CD4-positive, alpha-beta T cell treated with Interleukin-1 beta for 1 hour (primary cell): Measurements from ENCODE around the gene CACNB4.
"Not testable (repeated sequence)": the region's sequence is repeated elsewhere in the genome, so short reads cannot be mapped to it uniquely, and the experiment has no call there.

Experiments
- DNase-seq, 2 donors: peaks; one replicate each; pipeline ENCODE4 v3.0.0-alpha.2; 2020 to 2022

Gene CACNB4

DNA sequence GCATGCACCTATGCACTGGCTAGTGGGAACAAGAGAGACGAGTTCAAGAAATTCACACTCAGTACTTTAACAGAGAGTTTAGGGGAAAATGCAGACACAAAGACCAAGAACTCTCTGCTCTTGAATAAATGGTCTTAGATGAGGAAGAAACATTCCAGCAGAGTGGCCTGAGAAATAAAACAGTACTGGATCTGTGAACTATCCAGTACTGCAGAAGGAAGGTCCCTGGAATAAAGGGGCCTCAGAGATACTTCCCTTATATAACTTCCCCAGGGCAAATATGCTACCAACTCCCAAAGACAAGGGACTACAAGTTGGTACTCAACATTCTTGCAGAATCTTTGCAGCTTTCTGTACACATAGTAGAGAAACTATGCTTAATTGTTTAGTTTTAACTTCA is 199.7 kb downstream of the CACNB4 start:
- no peak for DNase-seq

DNA sequence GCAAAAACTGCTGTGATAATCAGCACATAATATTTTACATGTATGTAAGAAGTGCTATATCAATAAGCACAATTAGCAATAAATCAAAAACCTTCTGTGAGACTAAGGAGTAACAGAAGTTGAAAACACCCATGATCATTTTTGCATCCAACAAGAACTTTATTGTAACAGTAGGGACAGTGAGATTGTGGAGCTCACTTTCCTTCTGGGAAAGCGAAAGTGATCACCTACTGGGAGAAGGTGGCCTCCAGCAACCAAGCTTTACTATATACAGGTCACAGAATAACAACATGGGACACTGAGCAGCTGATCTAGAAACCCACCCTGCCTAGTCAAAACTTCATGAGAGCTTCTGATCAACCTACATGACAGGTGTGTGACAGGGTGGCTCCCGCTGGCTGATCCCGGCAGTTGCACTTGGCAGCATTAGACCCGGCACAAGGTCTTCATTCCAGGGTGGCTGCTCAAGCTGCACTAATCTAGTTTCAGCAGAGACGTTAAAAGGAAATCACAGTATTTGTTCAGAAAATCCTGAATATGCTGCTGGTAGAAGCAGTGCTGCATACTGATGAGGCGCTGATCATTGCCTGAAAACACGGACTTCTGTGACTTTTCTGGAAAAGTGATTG is 207.2 kb downstream of the CACNB4 start:
- no peak for DNase-seq

DNA sequence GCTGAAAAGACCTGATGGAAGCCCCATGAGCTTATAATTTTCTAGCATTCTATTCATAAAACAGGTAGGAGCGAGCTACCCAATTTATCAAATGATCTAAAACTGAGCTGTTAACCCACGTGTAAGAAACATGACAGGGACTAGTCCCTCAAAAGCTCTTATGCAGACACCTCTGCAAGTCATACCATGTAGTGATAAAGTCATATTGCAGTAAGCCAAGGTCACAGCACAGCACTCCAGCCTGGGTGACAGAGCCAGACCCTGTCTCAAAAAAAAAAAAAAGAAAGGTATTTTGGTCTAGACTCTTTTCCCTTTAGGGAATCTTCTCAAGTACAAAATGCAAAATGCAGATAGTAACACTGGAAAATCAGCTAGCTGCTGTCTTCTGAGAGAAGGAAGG is 211.7 kb downstream of the CACNB4 start:
- DNase-seq, result no peak

DNA sequence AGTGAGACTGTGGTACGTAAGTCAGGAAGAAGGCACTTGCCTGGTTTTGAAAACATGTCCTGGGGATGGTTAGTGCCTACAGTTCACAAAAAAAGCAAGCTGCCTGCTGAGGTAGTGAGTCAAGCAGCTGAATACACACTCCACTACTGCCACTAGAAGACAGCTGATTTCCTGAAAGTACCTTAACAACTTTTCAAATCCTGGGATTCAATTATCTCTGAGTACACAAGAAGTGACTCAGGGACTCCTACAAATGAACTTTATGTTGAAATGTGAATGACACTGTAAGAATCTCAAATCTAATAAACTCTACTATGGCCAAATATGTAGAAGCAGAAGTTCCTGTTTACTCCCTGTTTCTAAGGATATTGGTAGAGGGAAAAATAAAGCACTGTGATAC is 212.6 kb downstream of the CACNB4 start:
- no peak for DNase-seq

DNA sequence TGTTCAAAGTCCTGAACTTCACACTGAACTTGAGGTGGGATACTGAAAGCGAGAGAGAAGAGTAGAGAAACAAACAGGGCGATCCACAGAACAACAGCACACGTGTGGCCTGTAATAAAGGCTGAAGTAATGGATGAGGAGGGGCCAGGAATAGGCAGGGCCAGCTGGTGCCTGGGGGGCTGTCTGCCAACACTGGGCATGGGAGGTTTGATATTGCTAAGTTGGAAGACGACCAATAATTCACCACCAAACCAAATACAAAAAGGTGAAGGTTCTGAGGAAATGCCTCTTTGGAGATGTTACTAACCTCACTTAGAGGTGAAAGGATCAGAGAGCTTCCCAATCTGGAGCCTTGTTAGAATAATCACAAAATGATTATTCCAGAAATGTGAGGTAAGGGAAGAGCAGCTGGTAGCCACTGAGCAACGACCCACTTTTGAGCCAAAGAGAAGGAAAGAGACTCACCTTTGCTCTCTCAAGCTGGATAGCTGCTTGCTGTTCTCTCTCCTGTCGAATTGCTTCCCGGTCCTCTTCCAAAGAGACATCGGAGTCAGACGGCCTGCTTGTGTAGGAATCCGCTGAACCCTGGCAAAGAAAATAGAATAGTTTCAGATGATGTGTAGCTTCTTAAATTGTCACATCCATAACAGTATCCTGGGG is 215.9 kb downstream of the CACNB4 start:
- no peak for DNase-seq

DNA sequence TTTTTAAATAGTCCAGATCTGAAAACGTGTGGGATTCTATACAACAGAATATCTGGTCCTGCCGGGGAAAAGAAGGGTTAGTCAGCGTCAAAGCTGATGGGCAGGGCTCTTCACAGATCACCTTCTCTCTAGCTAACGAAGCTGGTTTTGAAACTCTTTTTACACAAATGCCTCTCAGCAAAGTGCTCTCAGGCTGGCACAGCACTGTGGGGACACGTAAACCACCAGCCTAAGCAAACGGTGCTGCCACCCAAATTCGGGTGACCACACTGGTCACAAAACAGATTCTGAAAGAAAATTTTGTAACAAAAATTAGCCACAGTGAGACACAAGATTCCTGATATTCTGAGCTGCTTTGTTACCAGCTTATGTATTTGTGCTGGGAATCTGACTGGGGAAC is 217.5 kb downstream of the CACNB4 start:
- DNase-seq, result no peak

DNA sequence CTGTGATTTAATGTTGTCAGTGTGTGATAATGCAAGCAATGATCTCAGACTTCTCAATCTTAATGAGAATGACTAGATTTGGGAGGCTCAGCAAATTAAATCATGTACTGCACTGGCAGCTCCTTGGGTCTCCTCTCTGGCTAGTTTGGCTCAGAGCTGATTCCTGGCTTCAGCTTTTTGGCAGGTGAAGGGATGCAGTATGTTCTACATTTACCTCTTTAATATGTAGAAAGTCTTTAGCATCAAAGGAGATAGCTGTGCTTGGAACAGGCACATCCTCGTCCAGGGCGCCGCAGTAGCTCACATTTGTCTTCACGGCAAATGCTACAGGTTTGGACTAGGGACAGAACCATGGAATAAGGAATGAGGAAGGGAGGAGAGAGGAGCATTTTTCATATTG is 218.3 kb downstream of the CACNB4 start:
- DNase-seq, result no peak

DNA sequence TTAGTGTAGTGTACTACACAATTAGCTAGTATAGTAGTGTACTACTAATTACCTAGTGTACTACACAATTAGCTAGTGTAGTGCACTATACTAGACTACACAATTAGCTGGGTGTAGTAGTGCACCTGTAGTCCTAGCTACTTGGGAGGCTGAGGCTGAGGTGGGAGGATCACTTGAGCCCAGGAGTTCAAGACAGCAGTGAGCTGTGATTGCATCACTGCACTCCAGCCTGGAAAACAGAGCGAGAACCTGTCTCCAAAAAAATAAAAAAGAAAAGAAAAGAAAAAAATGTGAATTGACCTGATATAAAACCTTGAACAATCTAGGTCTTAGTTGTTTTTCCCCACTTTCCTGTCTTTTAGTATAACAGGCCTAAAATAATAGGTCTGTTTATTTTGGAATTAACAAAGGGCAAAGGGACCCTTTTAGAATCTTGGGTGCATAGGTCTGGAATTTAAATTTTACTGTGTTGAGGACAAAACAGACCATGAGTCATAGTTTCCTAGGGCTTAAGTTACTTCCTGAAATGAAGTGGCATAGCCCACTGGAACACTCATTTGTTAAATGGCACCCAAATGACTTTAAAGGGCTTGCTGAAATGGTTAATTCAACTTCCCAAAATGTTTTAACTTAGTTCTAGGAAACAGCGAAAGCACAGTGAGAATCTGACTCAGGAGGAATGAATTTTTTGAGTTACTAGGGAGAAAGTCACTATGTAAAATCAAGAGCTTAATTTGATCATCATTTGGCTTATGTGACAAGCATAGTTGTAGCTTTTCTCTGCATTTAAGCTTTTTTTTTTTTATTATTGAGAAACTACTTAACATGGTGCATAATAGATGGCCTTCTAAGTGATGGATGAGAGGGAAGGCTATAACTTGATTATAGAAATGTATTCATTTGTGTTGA is 219.9 kb downstream of the CACNB4 start:
- no peak for DNase-seq

DNA sequence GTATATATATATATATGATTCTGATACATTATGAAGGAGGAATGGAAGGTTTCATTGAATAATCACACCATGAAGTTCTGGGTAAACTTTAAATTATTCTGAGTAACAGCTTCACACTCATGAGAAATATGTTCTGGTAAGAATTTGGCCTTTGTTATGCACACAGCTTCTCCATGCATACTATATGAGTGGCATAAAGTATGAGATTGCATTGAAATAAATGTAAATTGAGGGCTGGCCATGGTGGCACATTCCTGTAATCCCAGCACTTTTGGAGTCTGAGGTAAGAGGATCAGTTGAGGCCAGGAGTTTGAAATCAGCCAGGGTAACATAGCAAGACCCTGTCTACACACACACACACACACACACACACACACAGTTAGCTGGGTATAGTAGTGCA is 220.6 kb downstream of the CACNB4 start:
- no peak for DNase-seq

DNA sequence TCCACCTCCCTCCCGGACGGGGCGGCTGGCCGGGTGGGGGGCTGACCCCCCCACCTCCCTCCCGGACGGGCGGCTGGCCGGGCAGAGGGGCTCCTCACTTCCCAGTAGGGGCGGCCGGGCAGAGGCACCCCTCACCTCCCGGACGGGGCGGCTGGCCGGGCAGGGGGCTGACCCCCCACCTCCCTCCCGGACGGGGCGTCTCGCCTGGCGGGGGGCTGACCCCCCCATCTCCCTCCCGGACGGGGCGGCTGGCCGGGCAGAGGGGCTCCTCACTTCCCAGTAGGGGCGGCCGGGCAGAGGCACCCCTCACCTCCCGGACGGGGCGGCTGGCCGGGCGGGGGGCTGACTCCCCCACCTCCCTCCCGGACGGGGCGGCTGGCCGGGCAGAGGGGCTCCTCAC is 223.2 kb downstream of the CACNB4 start:
- DNase-seq, result not testable (repeated sequence)

DNA sequence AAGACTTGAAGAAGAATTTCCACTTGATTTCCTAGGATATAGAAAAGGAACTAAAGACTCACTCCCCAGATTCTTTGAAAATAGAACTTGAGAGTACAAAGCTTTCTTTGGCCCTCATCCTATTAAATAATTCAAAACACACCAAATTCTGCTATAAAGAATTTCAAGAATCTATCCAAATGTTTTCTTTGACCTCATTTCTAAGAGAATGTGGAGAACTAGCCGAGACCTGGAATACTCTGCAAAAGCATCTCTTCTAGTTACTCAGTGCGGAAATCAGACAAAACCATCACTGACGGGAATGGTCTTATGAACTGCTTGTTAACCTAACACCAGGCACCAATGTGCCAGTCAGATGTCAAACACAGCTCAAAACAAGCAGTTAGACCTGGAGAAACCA is 226.4 kb downstream of the CACNB4 start:
- no peak for DNase-seq

DNA sequence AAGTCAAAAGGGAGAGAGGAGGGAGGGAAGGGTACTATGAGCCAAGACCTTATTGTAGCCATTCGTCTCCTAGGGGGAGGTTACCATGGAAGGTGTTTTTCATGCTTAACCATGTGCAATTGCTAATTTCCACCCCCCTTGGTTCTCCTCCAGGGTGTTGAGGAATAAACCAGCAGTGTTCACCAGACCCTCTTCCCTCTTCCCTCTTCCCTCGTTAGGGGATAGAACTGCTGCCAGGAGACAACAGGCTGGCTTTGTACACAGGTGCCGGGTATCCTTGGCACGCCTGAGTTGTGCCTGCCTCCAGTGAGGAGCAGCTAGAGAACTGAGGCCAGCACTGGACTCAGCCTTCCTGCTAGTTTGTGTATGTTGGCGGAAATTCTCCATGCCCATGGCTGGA is 229.6 kb downstream of the CACNB4 start:
- no peak for DNase-seq

DNA sequence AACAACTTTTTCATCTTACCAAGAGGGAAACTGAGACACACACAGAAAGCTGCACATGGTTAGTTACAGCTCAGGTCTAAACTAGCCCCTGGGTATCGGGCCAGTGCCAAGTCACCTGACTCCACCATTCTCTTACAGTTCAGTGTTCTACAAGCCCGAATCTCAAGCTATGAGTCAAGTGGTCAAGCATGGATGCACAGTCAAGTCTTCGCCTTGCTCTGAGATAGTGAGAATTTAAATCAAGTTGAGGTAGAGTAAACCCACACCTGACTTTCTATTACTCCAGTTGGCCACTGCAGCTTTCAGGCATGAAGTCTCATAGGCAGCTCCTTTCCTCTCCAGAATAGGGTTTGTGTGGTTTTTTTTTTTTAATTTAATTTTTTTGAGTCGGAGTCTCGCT is 236.1 kb downstream of the CACNB4 start:
- no peak for DNase-seq

DNA sequence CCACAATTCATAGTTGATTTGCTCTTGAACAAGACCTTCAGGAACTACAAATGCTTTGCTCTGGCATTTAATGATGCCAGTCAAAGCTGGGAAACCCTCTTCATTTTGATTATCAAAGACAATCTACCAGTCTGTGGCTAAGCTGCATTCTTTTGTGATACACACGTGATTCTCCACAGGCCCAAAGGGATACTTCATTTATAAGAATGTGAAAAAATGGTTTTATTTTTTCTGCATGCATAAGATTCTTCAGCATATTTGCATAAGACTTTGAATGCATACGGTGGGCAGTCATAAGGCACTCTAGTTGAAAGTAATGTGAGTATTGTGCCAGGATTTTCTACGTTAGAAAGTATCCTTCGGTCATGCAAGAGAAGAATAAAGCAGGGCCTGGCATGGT is 237.7 kb downstream of the CACNB4 start:
- DNase-seq, result no peak

DNA sequence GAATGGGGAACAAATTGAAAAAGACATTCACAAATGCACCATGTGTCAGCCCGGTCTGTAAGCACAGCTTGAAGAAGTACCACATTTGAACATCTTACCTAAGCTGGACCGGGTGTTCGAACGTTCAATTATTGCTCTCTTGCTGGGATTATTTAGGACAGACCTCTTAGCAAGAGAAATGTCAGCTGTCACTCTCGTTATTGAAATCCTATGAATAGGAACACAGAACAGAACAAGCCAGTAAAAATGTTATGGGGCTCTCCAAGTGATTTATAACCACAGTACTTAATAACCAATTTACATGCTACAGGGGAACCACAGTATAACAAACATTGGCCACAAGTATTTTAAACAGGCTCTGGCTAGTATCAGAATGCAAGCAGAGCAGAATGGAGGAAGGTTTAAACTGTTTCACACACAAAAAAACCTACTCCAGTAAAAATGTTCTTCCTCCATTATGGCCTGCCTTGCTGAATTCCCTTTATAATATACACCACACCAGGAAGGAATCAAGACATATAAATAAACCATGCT is 238.2 kb downstream of the CACNB4 start:
- DNase-seq, result no peak

DNA sequence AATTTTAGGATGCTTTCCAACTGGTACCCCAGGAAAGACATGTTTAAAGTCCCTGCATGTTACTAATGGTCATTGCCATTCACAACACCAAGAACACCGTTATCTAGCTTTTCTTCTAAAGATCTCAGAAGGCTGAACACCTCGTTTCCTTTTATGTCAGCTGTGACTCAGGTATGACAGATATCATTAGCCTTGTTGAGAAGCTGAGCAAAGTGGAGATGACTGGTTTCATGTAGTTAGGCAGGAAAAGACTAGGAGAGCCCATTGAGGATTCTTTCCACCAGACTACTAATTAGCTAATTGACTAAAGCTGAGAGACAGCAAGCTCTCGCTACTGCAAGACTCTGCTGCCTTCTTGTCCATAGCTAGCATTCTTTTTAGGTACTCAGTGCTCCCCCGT is 238.6 kb downstream of the CACNB4 start:
- DNase-seq, result no peak

DNA sequence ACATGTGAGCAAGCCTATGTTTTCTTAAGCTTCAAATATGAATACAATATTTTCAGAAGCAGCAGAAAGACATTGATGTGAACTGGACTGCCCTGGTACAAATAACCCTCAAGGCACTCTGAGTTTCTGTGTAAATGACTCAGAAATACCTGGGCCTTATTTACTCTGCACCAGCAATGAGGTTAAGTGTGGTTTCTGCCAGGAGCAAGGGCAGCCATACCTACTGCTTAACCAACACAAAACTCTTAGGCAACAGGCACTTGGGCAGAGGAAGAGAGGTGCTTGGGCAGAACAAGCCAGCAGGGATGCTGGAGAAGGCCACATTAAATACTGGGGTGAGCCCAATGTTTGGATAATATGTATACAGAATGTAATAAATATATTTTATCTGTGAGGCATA is 241.2 kb downstream of the CACNB4 start:
- no peak for DNase-seq

DNA sequence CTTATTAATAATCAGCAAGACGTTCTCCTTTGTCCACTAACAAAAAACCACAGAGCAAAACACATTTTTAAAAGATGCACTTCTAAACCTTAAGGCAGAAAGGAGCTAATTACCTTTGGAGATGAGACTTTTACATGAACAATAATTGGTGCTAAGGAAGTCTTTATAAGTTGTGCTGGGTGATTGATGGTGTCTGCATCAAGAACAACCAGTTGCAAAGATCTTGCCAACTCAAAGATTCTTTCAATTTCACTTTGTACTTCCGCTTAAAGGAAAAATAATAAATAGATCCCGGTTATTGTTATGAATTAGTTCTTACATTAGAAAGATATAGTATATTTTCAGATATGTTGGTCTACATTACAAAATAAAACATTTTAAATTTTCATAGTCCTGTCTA is 243.7 kb downstream of the CACNB4 start:
- no peak for DNase-seq

DNA sequence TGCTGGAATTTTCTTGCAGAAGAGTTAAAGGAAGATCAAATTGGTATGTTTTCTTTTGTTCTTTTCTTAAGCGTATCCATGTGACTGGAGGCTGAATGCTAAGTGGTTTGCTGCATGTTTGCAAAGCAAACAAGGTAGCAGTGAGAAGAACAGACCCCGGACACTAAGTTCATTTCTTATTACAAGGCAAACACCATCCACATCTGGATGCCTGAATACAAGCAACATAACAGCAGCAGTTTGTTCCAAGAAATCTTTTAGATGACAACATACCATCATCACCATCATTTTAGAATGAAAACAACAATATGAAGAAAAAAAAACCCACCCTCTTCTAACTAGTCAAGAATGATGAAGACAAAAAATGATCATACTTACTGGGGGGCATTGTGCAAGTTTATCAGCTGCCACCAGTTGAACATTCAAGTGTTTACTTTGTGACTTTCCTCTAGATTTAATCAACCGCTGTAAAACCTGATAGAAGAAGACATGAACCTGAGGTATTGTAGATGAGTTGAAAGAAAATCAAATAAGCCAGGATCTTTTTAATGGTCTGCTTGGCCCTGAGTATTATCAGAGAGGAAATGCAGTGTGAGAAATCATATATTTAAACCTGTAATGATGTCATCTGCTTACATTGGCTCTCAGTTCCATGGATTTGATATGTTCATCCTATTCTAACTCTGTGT is 245.6 kb downstream of the CACNB4 start:
- no peak for DNase-seq

DNA sequence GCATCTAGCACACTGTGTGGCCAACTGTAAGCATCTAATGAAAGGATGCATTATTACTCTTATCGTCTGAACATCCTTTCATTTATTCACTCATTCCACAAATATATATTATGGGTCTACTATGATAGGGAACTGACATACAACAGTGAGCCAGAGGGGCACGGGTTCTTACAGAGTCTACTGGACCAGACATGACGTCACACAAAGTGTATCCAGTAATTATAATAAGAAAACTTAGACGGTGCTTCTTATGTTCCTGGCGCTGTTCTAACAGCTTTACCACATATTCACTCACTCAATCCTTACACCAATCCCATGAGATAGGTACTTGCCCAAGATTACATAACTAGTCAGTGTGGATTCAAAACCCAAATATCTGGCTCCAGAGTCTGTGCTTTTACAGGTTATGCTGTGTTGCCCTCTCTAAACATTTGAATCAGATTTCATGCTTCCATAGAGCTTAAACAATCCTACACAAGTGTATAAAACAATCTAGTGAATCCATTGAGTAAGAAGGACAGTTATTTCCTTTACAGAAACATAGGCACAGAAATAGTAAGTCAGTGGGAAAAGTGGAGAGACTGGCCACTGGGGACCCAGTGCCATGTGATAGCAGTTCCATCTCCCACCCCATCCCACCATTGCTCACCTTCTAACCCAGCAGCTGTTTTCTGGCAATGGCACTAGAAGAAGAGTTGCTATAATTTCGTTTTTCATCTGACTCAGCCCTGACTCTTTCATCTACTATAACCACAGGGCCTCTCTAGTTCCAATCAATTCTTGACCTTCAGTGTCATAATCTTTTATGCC is 246.4 kb downstream of the CACNB4 start:
- DNase-seq, result no peak

DNA sequence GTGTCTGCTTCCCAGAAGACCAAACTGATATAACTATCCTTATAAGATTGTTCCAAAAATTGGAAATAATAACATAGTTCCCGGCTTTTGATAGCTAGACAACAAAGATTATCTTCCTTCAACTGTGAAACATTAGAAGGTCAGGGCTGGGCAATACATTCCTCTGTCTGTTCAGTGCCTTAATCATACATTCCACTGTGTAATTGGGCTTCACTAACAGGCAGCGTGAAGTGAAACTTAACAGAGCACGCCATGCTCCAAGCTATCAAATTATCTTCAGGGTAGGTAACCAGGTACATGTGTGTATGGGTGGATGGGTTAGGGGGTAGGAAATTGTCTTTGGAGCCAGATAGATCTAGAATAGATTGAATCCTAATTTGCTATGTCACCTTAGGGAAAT is 247.1 kb downstream of the CACNB4 start:
- DNase-seq, result no peak

DNA sequence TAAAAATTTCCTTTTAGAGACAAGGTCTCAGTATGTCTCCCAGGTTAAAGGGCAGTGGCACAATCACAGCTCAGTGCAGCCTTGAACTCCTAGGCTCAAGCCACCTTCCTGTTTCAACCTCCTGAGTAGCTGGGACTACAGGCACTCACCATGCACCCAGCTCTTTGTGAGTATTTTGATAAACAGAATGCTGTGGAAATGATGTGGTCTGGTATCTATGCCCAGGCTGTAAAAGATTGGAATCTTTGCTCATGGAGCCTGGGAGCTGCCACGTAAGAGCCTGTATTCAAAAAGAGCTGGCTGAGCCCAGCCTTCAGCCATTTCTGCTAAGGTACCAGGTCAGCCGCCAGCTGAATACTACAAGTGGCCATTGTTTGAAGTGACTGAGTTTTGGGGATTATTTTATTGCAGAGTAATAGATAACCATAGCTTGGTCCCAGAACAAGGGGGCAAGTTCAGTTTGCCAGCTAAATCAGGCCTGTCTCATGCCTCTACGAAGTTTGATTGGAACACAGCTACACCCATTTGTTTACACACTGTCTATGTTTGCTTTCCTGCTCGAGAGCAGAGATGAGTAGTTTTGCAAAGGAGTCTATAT is 249.3 kb downstream of the CACNB4 start:
- DNase-seq, result no peak
